RWPE2 (cell line): Measurements from ENCODE around the gene NDRG4.

Experiments
- ATAC-seq: fragments of 200-7000 bp; cut with Tn5 transposase; 3 replicates; pipeline ENCODE4 v1.9.1; 2021; ENCODE audit warnings: low read depth
- DNase-seq: peaks from one replicate; pipeline ENCODE4 v3.0.0-alpha.2; 2020; ENCODE audit warnings: low spot score
- H3K27ac ChIP-seq: fragments of 450-650 bp; 2 replicates; pipeline ENCODE4 v1.5.1; 2017; ENCODE audit warnings: mild to moderate bottlenecking; ENCODE audit not compliant: poor library complexity, severe bottlenecking
- H3K27me3 ChIP-seq: fragments of 250-450 bp; sonication (Bioruptor Pico); 2 replicates; pipeline ENCODE4 v1.5.1; 2021; ENCODE audit warnings: mild to moderate bottlenecking, moderate library complexity; ENCODE audit not compliant: insufficient read depth, poor library complexity, severe bottlenecking
- H3K36me3 ChIP-seq: fragments of 250-450 bp; sonication (Bioruptor Pico); 2 replicates; pipeline ENCODE4 v1.5.1; 2020; ENCODE audit warnings: low read depth, mild to moderate bottlenecking, moderate library complexity
- H3K4me1 ChIP-seq: fragments of 250-450 bp; sonication (Bioruptor Pico); 2 replicates; pipeline ENCODE4 v1.5.1; 2021; ENCODE audit warnings: mild to moderate bottlenecking, moderate library complexity; ENCODE audit not compliant: insufficient read depth, poor library complexity, severe bottlenecking
- H3K4me3 ChIP-seq: fragments of 250-450 bp; sonication (Bioruptor Pico); 2 replicates; pipeline ENCODE4 v1.5.1; 2021; ENCODE audit warnings: mild to moderate bottlenecking, moderate library complexity; ENCODE audit not compliant: severe bottlenecking
- H3K9me3 ChIP-seq: fragments of 250-450 bp; sonication (Bioruptor Pico); 2 replicates; pipeline ENCODE4 v1.5.1; 2021; ENCODE audit warnings: mild to moderate bottlenecking, moderate library complexity; ENCODE audit not compliant: severe bottlenecking
- TF ChIP-seq, protein P1 (sequence below): fragments of 450-650 bp; IDR thresholded peaks from one replicate; pipeline ENCODE4 v1.5.1; 2017; ENCODE audit warnings: mild to moderate bottlenecking, moderate library complexity; ENCODE audit not compliant: poor library complexity, severe bottlenecking

Gene NDRG4

GRCh38 chr16:58511933-58512815 is 12.2 kb downstream of the NDRG4 start:
- peaks cover 9% of the 10 kb centered on the region for H3K36me3 ChIP-seq
- TF ChIP-seq, protein P1, sequence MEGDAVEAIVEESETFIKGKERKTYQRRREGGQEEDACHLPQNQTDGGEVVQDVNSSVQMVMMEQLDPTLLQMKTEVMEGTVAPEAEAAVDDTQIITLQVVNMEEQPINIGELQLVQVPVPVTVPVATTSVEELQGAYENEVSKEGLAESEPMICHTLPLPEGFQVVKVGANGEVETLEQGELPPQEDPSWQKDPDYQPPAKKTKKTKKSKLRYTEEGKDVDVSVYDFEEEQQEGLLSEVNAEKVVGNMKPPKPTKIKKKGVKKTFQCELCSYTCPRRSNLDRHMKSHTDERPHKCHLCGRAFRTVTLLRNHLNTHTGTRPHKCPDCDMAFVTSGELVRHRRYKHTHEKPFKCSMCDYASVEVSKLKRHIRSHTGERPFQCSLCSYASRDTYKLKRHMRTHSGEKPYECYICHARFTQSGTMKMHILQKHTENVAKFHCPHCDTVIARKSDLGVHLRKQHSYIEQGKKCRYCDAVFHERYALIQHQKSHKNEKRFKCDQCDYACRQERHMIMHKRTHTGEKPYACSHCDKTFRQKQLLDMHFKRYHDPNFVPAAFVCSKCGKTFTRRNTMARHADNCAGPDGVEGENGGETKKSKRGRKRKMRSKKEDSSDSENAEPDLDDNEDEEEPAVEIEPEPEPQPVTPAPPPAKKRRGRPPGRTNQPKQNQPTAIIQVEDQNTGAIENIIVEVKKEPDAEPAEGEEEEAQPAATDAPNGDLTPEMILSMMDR: peak; percentile 83
- no peak overlapping the region for H3K4me3 ChIP-seq
- ATAC-seq (no peak), DNase-seq (peak; percentile 81)
- H3K27ac ChIP-seq: no peak overlapping the region
- H3K9me3 ChIP-seq: no peaks in the 10 kb centered on the region
- H3K27me3 ChIP-seq: no peaks in the 10 kb centered on the region
- peaks cover 9% of the 10 kb centered on the region for H3K4me1 ChIP-seq

- TF ChIP-seq, protein P1: no peak
- H3K27me3 ChIP-seq: no peaks in the 10 kb centered on the region
- no peak overlapping the region for H3K4me3 ChIP-seq
- no peak overlapping the region for H3K27ac ChIP-seq
- H3K36me3 ChIP-seq: peaks cover 26% of the 10 kb centered on the region
- no peaks in the 10 kb centered on the region for H3K9me3 ChIP-seq
- no peak for DNase-seq
- no peak for ATAC-seq
- H3K4me1 ChIP-seq: peaks cover 9% of the 10 kb centered on the region
These were observed 13.9 kb downstream of the NDRG4 start for GRCh38 chr16:58513874-58514273.

DNA sequence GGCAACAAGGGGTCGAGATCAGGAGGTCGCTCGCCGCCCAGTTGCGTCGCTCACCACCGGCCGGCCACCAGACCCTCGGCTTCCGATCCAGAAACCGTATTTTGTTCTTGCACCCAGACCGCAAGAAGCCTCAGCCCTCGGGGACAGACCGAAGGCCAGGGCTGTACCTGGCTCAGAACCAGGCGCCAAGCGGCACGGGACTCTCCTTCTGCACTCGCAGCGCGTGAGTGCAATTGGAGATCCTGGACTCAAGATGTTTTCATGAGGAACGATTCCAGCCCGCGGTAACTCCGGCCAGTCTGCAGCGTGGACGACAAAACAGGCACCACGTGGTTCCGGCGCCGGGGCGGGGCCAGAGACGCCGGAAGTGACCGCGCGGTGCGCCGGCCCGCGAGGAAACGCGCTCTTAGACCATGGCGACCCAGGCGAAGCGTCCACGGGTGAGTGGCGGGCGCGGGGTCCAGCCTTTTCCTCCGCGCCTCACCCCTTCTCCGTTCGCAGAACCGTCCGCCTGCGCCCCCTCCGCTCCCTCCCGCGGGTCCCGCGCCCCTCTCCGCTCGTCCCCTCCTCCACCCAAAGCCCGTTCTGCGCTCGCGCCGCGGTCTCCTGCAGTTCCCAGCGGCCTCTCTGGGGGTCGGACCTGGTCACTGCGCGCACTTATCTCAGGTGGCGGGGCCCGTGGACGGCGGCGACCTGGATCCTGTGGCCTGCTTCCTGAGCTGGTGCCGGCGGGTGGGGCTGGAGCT is 15.4 kb downstream of the NDRG4 start, which contains the start of gene SETD6:
Gene SETD6, plus strand, starts transcription at position 393 of the 746 bp plus-strand sequence. Its CDS starts 21 bp downstream, at position 414.
- H3K27ac ChIP-seq: peak within 1 kb of the TSS; percentile 63
- H3K9me3 ChIP-seq: no peaks in the 10 kb centered on the region
- H3K36me3 ChIP-seq: peaks cover 40% of the 10 kb centered on the region
- DNase-seq (peak; percentile 84), ATAC-seq (peak; percentile 82)
- peaks cover 9% of the 10 kb centered on the region for H3K4me1 ChIP-seq
- TF ChIP-seq, protein P1: peak; percentile 6
- H3K4me3 ChIP-seq: peak within 1 kb of the TSS; percentile 54
- H3K27me3 ChIP-seq: no peaks in the 10 kb centered on the region

DNA sequence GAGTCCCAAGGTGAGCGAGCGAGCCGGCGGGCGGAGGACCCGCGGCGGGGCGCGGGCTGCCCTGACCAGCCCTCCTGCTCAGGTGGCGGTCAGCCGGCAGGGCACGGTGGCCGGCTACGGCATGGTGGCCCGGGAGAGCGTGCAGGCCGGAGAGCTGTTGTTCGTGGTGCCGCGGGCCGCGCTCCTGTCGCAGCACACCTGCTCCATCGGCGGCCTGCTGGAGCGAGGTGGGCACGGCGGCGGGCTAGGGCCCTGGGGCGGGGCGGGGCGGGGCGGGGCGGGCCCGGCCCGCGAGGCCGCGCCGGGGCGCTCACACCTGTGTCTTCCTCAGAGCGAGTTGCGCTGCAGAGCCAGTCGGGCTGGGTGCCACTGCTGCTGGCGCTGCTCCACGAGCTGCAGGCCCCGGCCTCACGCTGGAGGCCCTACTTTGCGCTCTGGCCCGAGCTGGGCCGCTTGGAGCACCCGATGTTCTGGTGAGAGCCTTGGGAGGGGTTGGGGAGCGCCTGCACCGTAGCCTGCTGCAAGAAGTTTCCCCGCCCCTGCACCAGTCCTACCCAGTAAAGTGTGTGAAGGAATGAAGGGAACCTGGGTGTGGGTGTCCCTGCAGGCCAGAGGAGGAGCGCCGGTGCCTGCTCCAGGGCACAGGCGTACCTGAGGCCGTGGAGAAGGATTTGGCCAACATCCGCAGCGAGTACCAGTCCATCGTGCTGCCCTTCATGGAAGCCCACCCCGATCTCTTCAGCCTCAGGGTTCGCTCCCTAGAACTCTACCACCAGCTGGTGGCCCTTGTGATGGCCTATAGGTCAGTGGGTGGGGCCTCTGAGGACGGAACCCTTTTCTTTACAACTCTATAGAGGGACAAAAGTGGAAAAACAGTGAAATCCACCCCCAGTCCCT is 16.2 kb downstream of the NDRG4 start:
- Histone ChIP-seq H3K27me3 (no peaks in the 10 kb centered on the region), H3K36me3 (peaks cover 48% of the 10 kb centered on the region)
- DNase-seq: no peak

More for the DNA sequence above, 16.2 kb downstream of the NDRG4 start:
- ATAC-seq: peak; percentile 64
- TF ChIP-seq, protein P1: no peak
- peak overlapping the region; percentile 54 for H3K4me3 ChIP-seq
- peak overlapping the region; percentile 63 for H3K27ac ChIP-seq
- no peaks in the 10 kb centered on the region for H3K9me3 ChIP-seq
- H3K4me1 ChIP-seq: peaks cover 9% of the 10 kb centered on the region
